Measurements from ENCODE around the gene KIF26B.

GRCh38 chr1:245337829-245338484 is 183.2 kb downstream of the KIF26B start:
- TF ChIP-seq NR2C2 (CRISPR knock-in tag; IDR thresholded peaks at IDR 0.05) (no peak), MAX (CRISPR knock-in tag; IDR thresholded peaks at IDR 0.05) (no peak), ZNF121 (CRISPR knock-in tag; IDR thresholded peaks at IDR 0.05) (no peak), PRDM15 (CRISPR knock-in tag; IDR thresholded peaks at IDR 0.05) (no peak), FOXK1 (CRISPR knock-in tag; IDR thresholded peaks at IDR 0.05) (no peak), NR3C1 (CRISPR knock-in tag; conservative IDR thresholded peaks at IDR 0.05; ENCODE audit: low read depth) (no peak)
- TF ChIP-seq, protein P1, sequence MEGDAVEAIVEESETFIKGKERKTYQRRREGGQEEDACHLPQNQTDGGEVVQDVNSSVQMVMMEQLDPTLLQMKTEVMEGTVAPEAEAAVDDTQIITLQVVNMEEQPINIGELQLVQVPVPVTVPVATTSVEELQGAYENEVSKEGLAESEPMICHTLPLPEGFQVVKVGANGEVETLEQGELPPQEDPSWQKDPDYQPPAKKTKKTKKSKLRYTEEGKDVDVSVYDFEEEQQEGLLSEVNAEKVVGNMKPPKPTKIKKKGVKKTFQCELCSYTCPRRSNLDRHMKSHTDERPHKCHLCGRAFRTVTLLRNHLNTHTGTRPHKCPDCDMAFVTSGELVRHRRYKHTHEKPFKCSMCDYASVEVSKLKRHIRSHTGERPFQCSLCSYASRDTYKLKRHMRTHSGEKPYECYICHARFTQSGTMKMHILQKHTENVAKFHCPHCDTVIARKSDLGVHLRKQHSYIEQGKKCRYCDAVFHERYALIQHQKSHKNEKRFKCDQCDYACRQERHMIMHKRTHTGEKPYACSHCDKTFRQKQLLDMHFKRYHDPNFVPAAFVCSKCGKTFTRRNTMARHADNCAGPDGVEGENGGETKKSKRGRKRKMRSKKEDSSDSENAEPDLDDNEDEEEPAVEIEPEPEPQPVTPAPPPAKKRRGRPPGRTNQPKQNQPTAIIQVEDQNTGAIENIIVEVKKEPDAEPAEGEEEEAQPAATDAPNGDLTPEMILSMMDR (IDR thresholded peaks at IDR 0.05): no peak
- TF ChIP-seq, protein P2, sequence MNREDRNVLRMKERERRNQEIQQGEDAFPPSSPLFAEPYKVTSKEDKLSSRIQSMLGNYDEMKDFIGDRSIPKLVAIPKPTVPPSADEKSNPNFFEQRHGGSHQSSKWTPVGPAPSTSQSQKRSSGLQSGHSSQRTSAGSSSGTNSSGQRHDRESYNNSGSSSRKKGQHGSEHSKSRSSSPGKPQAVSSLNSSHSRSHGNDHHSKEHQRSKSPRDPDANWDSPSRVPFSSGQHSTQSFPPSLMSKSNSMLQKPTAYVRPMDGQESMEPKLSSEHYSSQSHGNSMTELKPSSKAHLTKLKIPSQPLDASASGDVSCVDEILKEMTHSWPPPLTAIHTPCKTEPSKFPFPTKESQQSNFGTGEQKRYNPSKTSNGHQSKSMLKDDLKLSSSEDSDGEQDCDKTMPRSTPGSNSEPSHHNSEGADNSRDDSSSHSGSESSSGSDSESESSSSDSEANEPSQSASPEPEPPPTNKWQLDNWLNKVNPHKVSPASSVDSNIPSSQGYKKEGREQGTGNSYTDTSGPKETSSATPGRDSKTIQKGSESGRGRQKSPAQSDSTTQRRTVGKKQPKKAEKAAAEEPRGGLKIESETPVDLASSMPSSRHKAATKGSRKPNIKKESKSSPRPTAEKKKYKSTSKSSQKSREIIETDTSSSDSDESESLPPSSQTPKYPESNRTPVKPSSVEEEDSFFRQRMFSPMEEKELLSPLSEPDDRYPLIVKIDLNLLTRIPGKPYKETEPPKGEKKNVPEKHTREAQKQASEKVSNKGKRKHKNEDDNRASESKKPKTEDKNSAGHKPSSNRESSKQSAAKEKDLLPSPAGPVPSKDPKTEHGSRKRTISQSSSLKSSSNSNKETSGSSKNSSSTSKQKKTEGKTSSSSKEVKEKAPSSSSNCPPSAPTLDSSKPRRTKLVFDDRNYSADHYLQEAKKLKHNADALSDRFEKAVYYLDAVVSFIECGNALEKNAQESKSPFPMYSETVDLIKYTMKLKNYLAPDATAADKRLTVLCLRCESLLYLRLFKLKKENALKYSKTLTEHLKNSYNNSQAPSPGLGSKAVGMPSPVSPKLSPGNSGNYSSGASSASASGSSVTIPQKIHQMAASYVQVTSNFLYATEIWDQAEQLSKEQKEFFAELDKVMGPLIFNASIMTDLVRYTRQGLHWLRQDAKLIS (CRISPR knock-in tag; IDR thresholded peaks at IDR 0.05; ENCODE audit: borderline replicate concordance): no peak
- TF ChIP-seq, protein P3, sequence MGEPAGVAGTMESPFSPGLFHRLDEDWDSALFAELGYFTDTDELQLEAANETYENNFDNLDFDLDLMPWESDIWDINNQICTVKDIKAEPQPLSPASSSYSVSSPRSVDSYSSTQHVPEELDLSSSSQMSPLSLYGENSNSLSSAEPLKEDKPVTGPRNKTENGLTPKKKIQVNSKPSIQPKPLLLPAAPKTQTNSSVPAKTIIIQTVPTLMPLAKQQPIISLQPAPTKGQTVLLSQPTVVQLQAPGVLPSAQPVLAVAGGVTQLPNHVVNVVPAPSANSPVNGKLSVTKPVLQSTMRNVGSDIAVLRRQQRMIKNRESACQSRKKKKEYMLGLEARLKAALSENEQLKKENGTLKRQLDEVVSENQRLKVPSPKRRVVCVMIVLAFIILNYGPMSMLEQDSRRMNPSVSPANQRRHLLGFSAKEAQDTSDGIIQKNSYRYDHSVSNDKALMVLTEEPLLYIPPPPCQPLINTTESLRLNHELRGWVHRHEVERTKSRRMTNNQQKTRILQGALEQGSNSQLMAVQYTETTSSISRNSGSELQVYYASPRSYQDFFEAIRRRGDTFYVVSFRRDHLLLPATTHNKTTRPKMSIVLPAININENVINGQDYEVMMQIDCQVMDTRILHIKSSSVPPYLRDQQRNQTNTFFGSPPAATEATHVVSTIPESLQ (CRISPR knock-in tag; IDR thresholded peaks at IDR 0.05): no peak
- TF ChIP-seq, protein P4, sequence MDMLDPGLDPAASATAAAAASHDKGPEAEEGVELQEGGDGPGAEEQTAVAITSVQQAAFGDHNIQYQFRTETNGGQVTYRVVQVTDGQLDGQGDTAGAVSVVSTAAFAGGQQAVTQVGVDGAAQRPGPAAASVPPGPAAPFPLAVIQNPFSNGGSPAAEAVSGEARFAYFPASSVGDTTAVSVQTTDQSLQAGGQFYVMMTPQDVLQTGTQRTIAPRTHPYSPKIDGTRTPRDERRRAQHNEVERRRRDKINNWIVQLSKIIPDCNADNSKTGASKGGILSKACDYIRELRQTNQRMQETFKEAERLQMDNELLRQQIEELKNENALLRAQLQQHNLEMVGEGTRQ (CRISPR knock-in tag; IDR thresholded peaks at IDR 0.05): no peak
- TF ChIP-seq, protein P5, sequence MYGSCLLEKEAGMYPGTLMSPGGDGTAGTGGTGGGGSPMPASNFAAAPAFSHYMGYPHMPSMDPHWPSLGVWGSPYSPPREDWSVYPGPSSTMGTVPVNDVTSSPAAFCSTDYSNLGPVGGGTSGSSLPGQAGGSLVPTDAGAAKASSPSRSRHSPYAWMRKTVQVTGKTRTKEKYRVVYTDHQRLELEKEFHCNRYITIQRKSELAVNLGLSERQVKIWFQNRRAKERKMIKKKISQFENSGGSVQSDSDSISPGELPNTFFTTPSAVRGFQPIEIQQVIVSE (CRISPR knock-in tag; IDR thresholded peaks at IDR 0.05; ENCODE audit: borderline replicate concordance): no peak
- TF ChIP-seq, protein P6, sequence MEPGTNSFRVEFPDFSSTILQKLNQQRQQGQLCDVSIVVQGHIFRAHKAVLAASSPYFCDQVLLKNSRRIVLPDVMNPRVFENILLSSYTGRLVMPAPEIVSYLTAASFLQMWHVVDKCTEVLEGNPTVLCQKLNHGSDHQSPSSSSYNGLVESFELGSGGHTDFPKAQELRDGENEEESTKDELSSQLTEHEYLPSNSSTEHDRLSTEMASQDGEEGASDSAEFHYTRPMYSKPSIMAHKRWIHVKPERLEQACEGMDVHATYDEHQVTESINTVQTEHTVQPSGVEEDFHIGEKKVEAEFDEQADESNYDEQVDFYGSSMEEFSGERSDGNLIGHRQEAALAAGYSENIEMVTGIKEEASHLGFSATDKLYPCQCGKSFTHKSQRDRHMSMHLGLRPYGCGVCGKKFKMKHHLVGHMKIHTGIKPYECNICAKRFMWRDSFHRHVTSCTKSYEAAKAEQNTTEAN (CRISPR knock-in tag; IDR thresholded peaks at IDR 0.05): no peak
- TF ChIP-seq, protein P7, sequence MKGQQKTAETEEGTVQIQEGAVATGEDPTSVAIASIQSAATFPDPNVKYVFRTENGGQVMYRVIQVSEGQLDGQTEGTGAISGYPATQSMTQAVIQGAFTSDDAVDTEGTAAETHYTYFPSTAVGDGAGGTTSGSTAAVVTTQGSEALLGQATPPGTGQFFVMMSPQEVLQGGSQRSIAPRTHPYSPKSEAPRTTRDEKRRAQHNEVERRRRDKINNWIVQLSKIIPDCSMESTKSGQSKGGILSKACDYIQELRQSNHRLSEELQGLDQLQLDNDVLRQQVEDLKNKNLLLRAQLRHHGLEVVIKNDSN (CRISPR knock-in tag; IDR thresholded peaks at IDR 0.05): no peak
